ENCODE measurements around the gene JPT1.

The JPT1 gene

GRCh38 chr17:75103601-75104554 is 50.4 kb downstream of the JPT1 start:
- no peak for DNase-seq

DNA sequence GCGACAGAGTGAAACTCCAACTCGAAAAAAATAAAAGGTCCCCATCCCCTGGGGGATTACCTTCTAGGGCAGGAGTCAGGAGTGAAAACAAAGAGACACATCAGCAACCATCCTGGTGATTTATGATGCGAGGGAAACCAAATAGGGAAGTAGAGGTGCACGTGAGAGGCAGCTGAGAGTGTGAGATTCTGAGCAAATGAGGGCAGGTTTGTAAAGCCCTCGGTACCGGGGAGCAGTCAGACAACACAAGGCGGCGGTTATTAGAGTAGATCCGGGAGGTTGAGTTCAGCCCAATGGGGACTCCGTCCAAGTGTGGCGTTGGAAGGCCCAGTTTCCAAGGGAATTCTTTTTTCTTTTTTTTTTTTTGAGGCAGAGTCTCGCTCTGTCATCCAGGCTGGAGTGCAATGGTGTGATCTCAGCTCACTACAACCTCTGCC is 51.9 kb downstream of the JPT1 start:
- DNase-seq: no peak

DNA sequence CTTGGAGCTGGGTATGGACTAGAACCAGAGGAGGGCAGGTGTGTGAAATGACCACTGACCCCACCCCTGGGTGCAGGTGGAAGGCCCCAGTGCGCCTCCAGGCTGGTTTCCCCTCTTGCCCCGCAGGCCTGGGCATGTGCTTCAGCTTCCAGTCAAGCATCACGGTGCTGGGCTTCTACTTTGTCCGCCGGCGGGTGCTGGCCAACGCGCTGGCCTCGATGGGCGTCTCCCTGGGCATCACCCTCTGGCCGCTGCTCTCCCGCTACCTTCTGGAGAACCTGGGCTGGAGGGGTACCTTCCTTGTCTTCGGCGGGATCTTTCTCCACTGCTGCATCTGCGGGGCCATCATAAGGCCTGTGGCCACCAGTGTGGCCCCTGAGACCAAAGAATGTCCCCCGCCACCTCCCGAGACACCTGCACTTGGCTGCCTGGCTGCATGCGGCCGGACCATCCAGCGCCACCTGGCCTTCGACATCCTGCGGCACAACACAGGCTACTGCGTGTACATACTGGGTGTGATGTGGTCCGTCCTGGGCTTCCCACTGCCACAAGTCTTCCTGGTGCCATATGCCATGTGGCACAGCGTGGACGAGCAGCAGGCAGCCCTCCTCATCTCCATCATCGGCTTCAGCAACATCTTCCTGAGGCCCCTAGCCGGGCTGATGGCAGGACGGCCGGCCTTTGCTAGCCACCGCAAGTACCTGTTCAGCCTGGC is 54.3 kb downstream of the JPT1 start:
- no peak for DNase-seq

GRCh38 chr17:75098861-75099260 is 55.5 kb downstream of the JPT1 start:
- no peak for DNase-seq

- DNase-seq: no peak
Measured at GRCh38 chr17:75097865-75098264, 56.4 kb downstream of the JPT1 start.

DNA sequence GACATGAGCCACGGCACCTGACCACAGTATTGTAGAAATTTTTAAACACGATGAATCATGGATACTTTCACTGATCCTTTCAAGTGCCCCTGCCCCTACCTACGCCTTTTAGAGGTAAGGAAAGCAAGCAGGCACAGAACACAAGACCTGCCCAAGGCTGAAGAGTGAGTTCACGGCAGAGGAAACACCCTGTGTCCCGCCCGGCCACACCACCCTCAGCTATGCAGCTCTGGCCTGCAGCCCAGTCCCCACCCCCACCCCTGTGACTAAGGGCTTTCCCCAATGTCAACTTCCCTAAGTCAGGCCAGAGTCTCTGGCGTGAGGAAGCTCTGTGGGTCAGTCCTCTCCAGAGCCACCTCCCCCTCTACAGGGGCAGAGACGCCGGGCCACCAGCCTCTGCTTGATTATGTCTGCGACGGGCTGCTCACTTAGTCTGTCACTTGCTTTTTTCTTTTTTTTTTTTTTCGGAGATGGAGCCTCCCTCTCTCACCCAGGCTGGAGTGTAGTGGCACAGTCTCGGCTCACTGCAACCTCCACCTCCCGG is 58.2 kb downstream of the JPT1 start:
- DNase-seq: no peak

DNA sequence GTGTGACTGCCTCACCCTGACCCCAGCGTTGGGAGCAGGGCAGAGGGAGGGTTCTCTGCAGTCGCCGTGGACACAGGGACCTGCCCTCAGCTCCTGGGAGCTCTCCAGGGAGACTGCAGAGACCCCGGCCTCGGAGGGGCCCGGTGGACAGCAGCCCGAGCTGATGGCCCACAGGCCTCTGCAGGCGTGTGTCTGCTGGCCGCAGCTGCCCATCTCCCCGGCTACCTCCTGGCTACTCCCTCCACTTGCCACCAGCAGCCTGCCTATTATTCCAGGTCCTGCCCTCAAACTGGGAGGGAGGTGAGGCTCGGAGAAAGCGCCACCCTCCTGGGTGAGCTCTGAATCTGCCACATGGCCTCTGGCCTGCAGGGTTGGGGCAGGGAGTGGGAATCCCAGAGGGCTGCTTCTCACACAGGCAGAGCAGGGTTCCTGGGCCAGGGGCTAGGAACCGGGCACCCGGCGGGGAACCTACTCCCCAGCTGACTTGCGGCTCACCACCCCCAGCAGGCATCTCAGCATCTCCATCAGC is 59.4 kb downstream of the JPT1 start:
- DNase-seq: no peak

GRCh38 chr17:75093548-75094158 is 60.7 kb downstream of the JPT1 start:
- no peak for DNase-seq

GRCh38 chr17:75091855-75092327 is 62.4 kb downstream of the JPT1 start:
- DNase-seq: no peak

GRCh38 chr17:75090871-75091854 is 63.1 kb downstream of the JPT1 start:
- no peak for DNase-seq

DNA sequence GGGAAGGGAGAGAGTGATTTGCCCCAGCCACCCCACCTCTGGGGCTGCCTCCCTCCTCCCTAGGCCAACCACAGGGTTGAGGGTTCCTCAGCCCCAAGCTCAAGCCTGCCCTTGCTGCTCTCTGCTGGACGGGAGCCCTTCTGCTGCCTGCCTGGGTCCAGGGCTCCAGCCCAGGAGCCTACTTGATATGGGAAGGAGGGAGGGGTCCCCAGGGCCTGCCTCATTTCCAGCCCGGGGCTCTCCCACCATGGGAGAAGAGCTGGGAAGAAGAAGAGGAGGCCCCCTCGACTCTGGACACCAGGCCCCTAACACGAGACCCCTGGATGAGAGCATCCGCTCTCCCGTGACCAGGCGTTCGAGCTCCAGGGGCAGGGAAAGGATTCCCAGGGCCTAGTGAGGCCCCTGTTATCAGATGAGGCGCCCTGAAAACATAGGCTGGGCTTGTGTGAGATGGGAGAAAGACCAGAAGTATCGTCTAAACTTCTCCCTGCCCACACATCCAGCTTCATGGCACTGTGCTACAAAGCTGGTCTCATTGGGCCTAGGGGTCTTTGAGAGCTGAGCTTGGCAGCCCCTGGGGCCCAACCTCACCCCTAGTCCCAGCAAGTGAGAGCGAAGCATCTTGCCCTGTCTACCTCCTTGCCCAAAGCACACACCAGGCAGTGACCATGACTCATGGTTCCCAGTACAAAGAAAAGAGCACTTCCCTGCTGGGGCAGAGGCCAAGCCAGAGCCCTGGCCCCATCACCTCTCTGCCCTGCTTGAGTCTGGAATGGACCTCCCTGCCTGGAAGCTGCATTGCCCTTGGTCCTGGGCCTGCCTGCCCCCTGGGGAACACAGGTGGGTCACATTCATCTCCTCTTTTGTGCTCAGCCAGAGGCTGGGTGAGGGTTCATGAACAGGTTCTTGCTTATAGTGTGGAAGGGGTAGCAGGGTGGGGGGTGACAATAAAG is 65.6 kb downstream of the JPT1 start:
- DNase-seq: no peak

- peak; percentile 10 for DNase-seq
Measured at GRCh38 chr17:75087558-75088453, 66.5 kb downstream of the JPT1 start, which contains the start of gene SLC16A5. TSS of gene SLC16A5 (plus strand) at chr17:75087954. CDS start at chr17:75093637, 5,683 bp downstream.

- no peak for DNase-seq
Measured at GRCh38 chr17:75087182-75087557, 67.1 kb downstream of the JPT1 start.

DNA sequence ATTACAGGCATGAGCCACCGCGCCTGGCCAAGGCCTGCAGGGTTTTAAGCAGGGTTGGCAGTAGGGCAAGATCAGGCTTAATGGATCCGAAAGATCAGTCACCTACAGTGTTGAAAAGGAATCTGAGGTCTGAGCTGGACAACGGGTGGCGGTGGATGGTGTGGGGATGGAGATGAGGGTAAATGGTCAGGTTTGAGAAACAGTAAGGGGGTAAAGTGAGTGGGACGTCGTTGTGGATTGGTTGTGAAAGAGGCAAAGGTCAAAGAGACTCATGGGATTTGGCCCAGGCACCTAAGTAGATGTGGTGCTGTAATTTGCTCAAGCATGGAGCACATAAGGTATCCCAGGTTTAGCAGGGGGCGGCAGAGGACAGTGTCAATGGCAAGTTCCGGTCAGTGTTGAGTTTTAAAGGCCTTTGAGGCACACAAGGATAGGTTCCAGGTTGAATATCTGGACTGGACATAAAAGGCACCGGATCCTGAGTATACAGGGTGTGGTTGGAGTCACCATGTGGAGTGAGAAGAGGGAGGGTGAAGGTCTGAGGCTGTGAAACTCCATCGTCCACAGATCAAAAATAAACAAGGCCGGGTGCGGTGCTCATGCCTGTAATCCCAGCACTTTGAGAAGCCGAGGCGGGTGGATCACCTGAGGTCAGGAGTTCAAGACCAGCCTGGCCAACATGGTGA is 67.7 kb downstream of the JPT1 start:
- no peak for DNase-seq
